KMS-11 (cell line): Measurements from ENCODE around the gene GNAQ.

ENCODE experiments used
- H2AFZ ChIP-seq: fragments of 200-600 bp; sonication (generic); 2 replicates; pipeline ENCODE4 v1.6.1; 2016; ENCODE audit warnings: antibody characterized with exemption, mixed run types, low read depth
- H3K27ac ChIP-seq: fragments of 200-600 bp; sonication (generic); 2 replicates; pipeline ENCODE4 v1.6.1; 2016; ENCODE audit warnings: mild to moderate bottlenecking, mixed run types
- H3K27me3 ChIP-seq: fragments of 200-600 bp; sonication (generic); 2 replicates; pipeline ENCODE4 v1.6.1; 2017; ENCODE audit warnings: mild to moderate bottlenecking, low read depth, mixed run types, moderate library complexity; ENCODE audit not compliant: insufficient read depth
- H3K36me3 ChIP-seq: fragments of 200-600 bp; sonication (generic); 2 replicates; pipeline ENCODE4 v1.6.1; 2017; ENCODE audit warnings: mild to moderate bottlenecking, mixed run types; ENCODE audit not compliant: insufficient read depth
- H3K4me1 ChIP-seq: fragments of 200-600 bp; sonication (generic); 2 replicates; pipeline ENCODE4 v1.6.1; 2016; ENCODE audit warnings: mild to moderate bottlenecking, low read depth, mixed run types; ENCODE audit not compliant: poor library complexity, severe bottlenecking
- H3K4me2 ChIP-seq: fragments of 200-600 bp; sonication (generic); 2 replicates; pipeline ENCODE4 v1.7.0; 2016; ENCODE audit warnings: mild to moderate bottlenecking, mixed run types
- H3K4me3 ChIP-seq: fragments of 200-600 bp; sonication (generic); IDR thresholded peaks from 2 replicates; pipeline ENCODE4 v1.6.1; 2017; ENCODE audit warnings: low read depth, low read length, mixed read lengths; ENCODE audit not compliant: insufficient read depth
- H3K79me2 ChIP-seq: fragments of 200-600 bp; sonication (generic); 2 replicates; pipeline ENCODE4 v1.6.1; 2016; ENCODE audit warnings: low read depth, mixed run types; ENCODE audit not compliant: insufficient read depth
- H3K9ac ChIP-seq: fragments of 200-600 bp; sonication (generic); 2 replicates; pipeline ENCODE4 v1.6.1; 2016; ENCODE audit warnings: mild to moderate bottlenecking, mixed run types
- H4K20me1 ChIP-seq: fragments of 200-600 bp; sonication (generic); 2 replicates; pipeline ENCODE4 v1.6.1; 2016; ENCODE audit warnings: mild to moderate bottlenecking, mixed run types; ENCODE audit not compliant: insufficient read depth
- CTCF ChIP-seq: fragments of 200-600 bp; sonication (generic); conservative IDR thresholded peaks from 2 replicates; pipeline ENCODE4 v1.6.1; 2017; ENCODE audit warnings: low read depth, mild to moderate bottlenecking, antibody characterized with exemption, low read length, moderate library complexity, mixed read lengths

Gene GNAQ

GRCh38 chr9:77672183-77672582 is 359.4 kb downstream of the GNAQ start:
- Histone ChIP-seq H3K27ac (no peak overlapping the region), H3K79me2 (no peaks in the 10 kb centered on the region), H3K9ac (no peak overlapping the region), H3K4me3 (no peak overlapping the region), H3K36me3 (no peaks in the 10 kb centered on the region), H3K4me2 (no peak overlapping the region), H3K27me3 (no peaks in the 10 kb centered on the region), H2AFZ (no peak overlapping the region), H4K20me1 (no peaks in the 10 kb centered on the region), H3K4me1 (no peaks in the 10 kb centered on the region)
- no peak for TF ChIP-seq CTCF

- H2AFZ ChIP-seq: no peak overlapping the region
- H3K9ac ChIP-seq: no peak overlapping the region
- H3K79me2 ChIP-seq: no peaks in the 10 kb centered on the region
- H3K27me3 ChIP-seq: no peaks in the 10 kb centered on the region
- H3K4me3 ChIP-seq: no peak overlapping the region
- no peaks in the 10 kb centered on the region for H4K20me1 ChIP-seq
- no peaks in the 10 kb centered on the region for H3K36me3 ChIP-seq
- no peaks in the 10 kb centered on the region for H3K4me1 ChIP-seq
- no peak overlapping the region for H3K4me2 ChIP-seq
- H3K27ac ChIP-seq: no peak overlapping the region
- no peak for TF ChIP-seq CTCF
Observed at GRCh38 chr9:77667151-77667550, 364.5 kb downstream of the GNAQ start.
